HepG2 (cell line): ENCODE data around the gene BFSP1. TPM values are rescaled to one million over a fixed set of nuclear protein-coding genes. Genes with fewer than 3 reads are reported as not detected.

ENCODE experiments used
- ARID5B ChIP-seq: IDR thresholded peaks from 2 replicates; pipeline ENCODE4 v1.4.0; 2020; ENCODE audit warnings: mild to moderate bottlenecking, missing genetic modification reagents
- ELF1 ChIP-seq: sonication (generic); formaldehyde crosslinking; IDR thresholded peaks from 2 replicates; pipeline ENCODE4 v1.4.0; 2020; ENCODE audit warnings: missing genetic modification reagents
- ETV6 ChIP-seq: sonication (generic); formaldehyde crosslinking; conservative IDR thresholded peaks from 2 replicates; pipeline ENCODE4 v1.4.0; 2020; ENCODE audit warnings: missing genetic modification reagents
- FOXP1 ChIP-seq, 2 experiments: fragments of 450-650 bp in 1 of 2; IDR thresholded peaks; 2 replicates each; pipeline ENCODE4 v1.6.1; 2017 to 2018; ENCODE audit warnings: antibody characterized with exemption in 1 of 2
- HINFP ChIP-seq: sonication (generic); formaldehyde crosslinking; IDR thresholded peaks from 2 replicates; pipeline ENCODE4 v1.4.0; 2020; ENCODE audit warnings: low read depth, mild to moderate bottlenecking, missing genetic modification reagents
- KDM3A ChIP-seq: IDR thresholded peaks from 2 replicates; pipeline ENCODE4 v1.6.1; 2018; ENCODE audit warnings: low read depth, missing compliant biosample characterization
- MXD3 ChIP-seq: IDR thresholded peaks from 2 replicates; pipeline ENCODE4 v1.6.1; 2016; ENCODE audit warnings: mild to moderate bottlenecking, missing biosample characterization, missing genetic modification reagents
- NFKB2 ChIP-seq: sonication (generic); formaldehyde crosslinking; IDR thresholded peaks from 2 replicates; pipeline ENCODE4 v1.4.0; 2020; ENCODE audit warnings: missing genetic modification reagents, borderline replicate concordance
- PRPF4 ChIP-seq: fragments of 200-400 bp; formaldehyde crosslinking; IDR thresholded peaks from 2 replicates; pipeline ENCODE4 v1.6.1; 2016; ENCODE audit warnings: low read length, low read depth; ENCODE audit not compliant: poor library complexity, severe bottlenecking
- SP140L ChIP-seq: sonication (generic); formaldehyde crosslinking; IDR thresholded peaks from 2 replicates; pipeline ENCODE4 v1.4.0; 2020; ENCODE audit warnings: missing genetic modification reagents, borderline replicate concordance
- STAG1 ChIP-seq: sonication (generic); formaldehyde crosslinking; IDR thresholded peaks from 2 replicates; pipeline ENCODE4 v1.4.0; 2020; ENCODE audit warnings: missing genetic modification reagents
- ZBTB8A ChIP-seq: sonication (generic); formaldehyde crosslinking; IDR thresholded peaks from 2 replicates; pipeline ENCODE4 v1.4.0; 2020; ENCODE audit warnings: mild to moderate bottlenecking, low read depth, missing genetic modification reagents, borderline replicate concordance
- ZNF124 ChIP-seq: sonication (generic); formaldehyde crosslinking; IDR thresholded peaks from 2 replicates; pipeline ENCODE4 v1.4.0; 2020; ENCODE audit warnings: missing genetic modification reagents
- ZNF337 ChIP-seq: sonication (generic); formaldehyde crosslinking; IDR thresholded peaks from 2 replicates; pipeline ENCODE4 v1.5.1; 2020; ENCODE audit warnings: missing genetic modification reagents, low read depth, mild to moderate bottlenecking, borderline replicate concordance
- ZNF577 ChIP-seq: sonication (generic); formaldehyde crosslinking; IDR thresholded peaks from 2 replicates; pipeline ENCODE4 v1.4.0; 2020; ENCODE audit warnings: mild to moderate bottlenecking, low read depth, missing genetic modification reagents, borderline replicate concordance
- ZNF609 ChIP-seq: sonication (generic); formaldehyde crosslinking; IDR thresholded peaks from 2 replicates; pipeline ENCODE4 v1.4.0; 2020; ENCODE audit warnings: mild to moderate bottlenecking, missing genetic modification reagents, borderline replicate concordance
- ZNF850 ChIP-seq: sonication (generic); formaldehyde crosslinking; conservative IDR thresholded peaks from 2 replicates; pipeline ENCODE4 v1.9.0; 2021; ENCODE audit warnings: mild to moderate bottlenecking, missing genetic modification reagents
- polyA plus RNA-seq, 8 experiments: library from polyadenylated mRNA; depleted of rRNA in 3 of 8; stranded (reverse) in 7 of 8; unstranded in 1 of 8; fragments of >200 nt; fragmentation: Illumina TruSeq in 4 of 8; extraction: Trizol in 4 of 8; gene quantifications; 2 replicates each; pipeline versions ENCODE4 v1.2.1 to v1.2.3, GENCODE V29; 2011 to 2016; ENCODE audit warnings: low read depth in 4 of 8, missing spikeins in 1 of 8, mixed read lengths in 1 of 8; ENCODE audit not compliant: insufficient read depth in 1 of 8
- total RNA-seq, 5 experiments: library from RNA; depleted of rRNA; stranded (reverse); fragments of >200 nt; fragmentation: Illumina TruSeq; extraction: Trizol; gene quantifications; 2 replicates each; pipeline ENCODE4 v1.2.3, GENCODE V29; 2016; ENCODE audit warnings: low read depth in 1 of 5

The BFSP1 gene
- total and polyA plus RNA-seq, 2 of the 13 experiments (the other 11 are each of a cell fraction or from before 2014, with no cell fraction given) = 0.22 to 0.26 TPM

GRCh38 chr20:17504898-17505635 is 26.1 kb downstream of the BFSP1 start (continued):
- peak; percentile 51; the same call in 1 of the 2 replicates for TF ChIP-seq NFKB2
- TF ChIP-seq ZNF124 (CRISPR knock-in tag) = peak; percentile 51
- TF ChIP-seq ZNF337 (CRISPR knock-in tag) = no peak
- TF ChIP-seq FOXP1 (IDR thresholded peaks at IDR 0.05) = peak; percentile 97
- peak; percentile 78; the same call in 1 of the 2 replicates for TF ChIP-seq FOXP1 (CRISPR knock-in tag; IDR thresholded peaks at IDR 0.05)
- TF ChIP-seq MXD3 (CRISPR knock-in tag) = peak; percentile 81; the same call in 1 of the 2 replicates
- 0 out of 2 replicates have a peak, but pooled peaks have one; percentile 30 for TF ChIP-seq SP140L (CRISPR knock-in tag)
- peak; percentile 28; the same call in 1 of the 2 replicates for TF ChIP-seq ZNF609 (CRISPR knock-in tag)
- TF ChIP-seq ZBTB8A = peak; percentile 95; the same call in 1 of the 2 replicates
- TF ChIP-seq ZNF850 (CRISPR knock-in tag) = no peak
- TF ChIP-seq PRPF4 = no peak
- TF ChIP-seq ETV6 = no peak
- peak; percentile 27; the same call in 1 of the 2 replicates for TF ChIP-seq ZNF577 (CRISPR knock-in tag)
- peak; percentile 47; the same call in 1 of the 2 replicates for TF ChIP-seq KDM3A (CRISPR knock-in tag)
- peak; percentile 91 for TF ChIP-seq STAG1
- TF ChIP-seq HINFP (CRISPR knock-in tag) = peak; percentile 64; the same call in 1 of the 2 replicates
- TF ChIP-seq ARID5B (CRISPR knock-in tag) = 0 out of 2 replicates have a peak, but pooled peaks have one; percentile 12
- peak; percentile 25; the same call in 1 of the 2 replicates for TF ChIP-seq ELF1 (CRISPR knock-in tag)
